OCI-LY7 (cell line): Measurements from ENCODE around the gene TMEM183A. TPM values are rescaled to one million over a fixed set of nuclear protein-coding genes. Genes with fewer than 3 reads are reported as not detected.

Experiments used
- BruUV-seq: library from RNA; stranded (reverse); fragments of 400-500 nt; replicated peaks from 2 replicates; lab custom pipeline; 2021; lab: Mats Ljungman, UMichigan
- CTCF ChIA-PET: fragments of 300-600 bp; sonication (Branson Sonifier 250); formaldehyde crosslinking; loops from one replicate; lab custom pipeline; 2022; ENCODE audit warnings: antibody characterized with exemption; ENCODE audit not compliant: unreplicated experiment; lab: Charles Lee
- POLR2A ChIA-PET: fragments of 300-600 bp; sonication (Branson Sonifier 250); formaldehyde crosslinking; loops from one replicate; lab custom pipeline; 2022; ENCODE audit warnings: antibody characterized with exemption; lab: Charles Lee
- DNase-seq: peaks from one replicate; pipeline ENCODE4 v3.0.0-alpha.2; 2015; ENCODE audit warnings: low spot score
- H2AFZ ChIP-seq: fragments of 200-600 bp; sonication (generic), shearing (Covaris generic); 2 replicates; pipeline ENCODE4 v1.6.1; 2014; ENCODE audit warnings: mild to moderate bottlenecking, antibody characterized with exemption, low read length, moderate library complexity
- H3K27ac ChIP-seq: fragments of 200-600 bp; sonication (generic); 2 replicates; pipeline ENCODE4 v1.5.1; 2014; ENCODE audit warnings: mixed run types, low read depth, mild to moderate bottlenecking, moderate library complexity, low read length, inconsistent platforms; ENCODE audit not compliant: poor library complexity, severe bottlenecking
- H3K36me3 ChIP-seq: fragments of 200-600 bp; sonication (generic); 2 replicates; pipeline ENCODE4 v1.6.1; 2014; ENCODE audit warnings: mild to moderate bottlenecking, antibody characterized with exemption, low read length, moderate library complexity, mixed read lengths; ENCODE audit not compliant: insufficient read depth
- H3K4me1 ChIP-seq: fragments of 200-600 bp; sonication (generic); 2 replicates; pipeline ENCODE4 v1.5.1; 2014; ENCODE audit warnings: mild to moderate bottlenecking, low read length; ENCODE audit not compliant: insufficient read depth, poor library complexity, severe bottlenecking
- H3K4me2 ChIP-seq: fragments of 200-600 bp; sonication (generic); 2 replicates; pipeline ENCODE4 v1.6.1; 2014; ENCODE audit warnings: mild to moderate bottlenecking, low read length
- H3K4me3 ChIP-seq: fragments of 200-600 bp; sonication (generic); 2 replicates; pipeline ENCODE4 v1.5.1; 2014; ENCODE audit warnings: mild to moderate bottlenecking, low read depth, low read length; ENCODE audit not compliant: poor library complexity, severe bottlenecking
- H3K79me2 ChIP-seq: fragments of 200-600 bp; sonication (generic); 2 replicates; pipeline ENCODE4 v1.6.1; 2016; ENCODE audit warnings: low read depth, mild to moderate bottlenecking, low read length, moderate library complexity, mixed read lengths; ENCODE audit not compliant: insufficient read depth
- H3K9me2 ChIP-seq: fragments of 200-600 bp; sonication (generic); 2 replicates; pipeline ENCODE4 v1.6.1; 2016; ENCODE audit warnings: mild to moderate bottlenecking, low read length, mixed read lengths; ENCODE audit not compliant: insufficient read depth
- H3K9me3 ChIP-seq: fragments of 200-600 bp; sonication (generic); 2 replicates; pipeline ENCODE4 v1.6.1; 2014; ENCODE audit warnings: mild to moderate bottlenecking, mixed run types, low read length, mixed read lengths
- H4K20me1 ChIP-seq: fragments of 200-600 bp; sonication (generic); 2 replicates; pipeline ENCODE4 v1.6.1; 2014; ENCODE audit warnings: mild to moderate bottlenecking, antibody characterized with exemption, low read length, moderate library complexity, mixed read lengths; ENCODE audit not compliant: insufficient read depth
- CTCF ChIP-seq: fragments of 200-600 bp; sonication (generic); conservative IDR thresholded peaks from 2 replicates; pipeline ENCODE4 v1.5.1; 2014; ENCODE audit warnings: mild to moderate bottlenecking, antibody characterized with exemption, low read length, moderate library complexity, mixed read lengths
- EZH2phosphoT487 ChIP-seq: fragments of 200-600 bp; sonication (generic); IDR thresholded peaks from 2 replicates; pipeline ENCODE4 v1.6.1; 2018; ENCODE audit warnings: low read depth, borderline replicate concordance, mild to moderate bottlenecking, mixed run types, antibody characterized with exemption, low read length, moderate library complexity, mixed read lengths
- intact Hi-C: fragments of 100-400 bp; cut with micrococcal nuclease; formaldehyde crosslinking; loops from one replicate; pipeline ENCODE4 v1.10.0; 2022; ENCODE audit not compliant: unreplicated experiment
- total RNA-seq, 2 experiments: library from RNA; depleted of rRNA in 1 of 2; stranded (reverse); fragments of >200 nt in 1 of 2; shearing (Covaris generic) in 1 of 2; gene quantifications; 2 replicates each; pipeline ENCODE4 v1.2.3, GENCODE V29; 2014 to 2022

The TMEM183A gene
- total RNA-seq, 2 experiments from 2014 or later = 83.9 to 92.4 TPM

DNA sequence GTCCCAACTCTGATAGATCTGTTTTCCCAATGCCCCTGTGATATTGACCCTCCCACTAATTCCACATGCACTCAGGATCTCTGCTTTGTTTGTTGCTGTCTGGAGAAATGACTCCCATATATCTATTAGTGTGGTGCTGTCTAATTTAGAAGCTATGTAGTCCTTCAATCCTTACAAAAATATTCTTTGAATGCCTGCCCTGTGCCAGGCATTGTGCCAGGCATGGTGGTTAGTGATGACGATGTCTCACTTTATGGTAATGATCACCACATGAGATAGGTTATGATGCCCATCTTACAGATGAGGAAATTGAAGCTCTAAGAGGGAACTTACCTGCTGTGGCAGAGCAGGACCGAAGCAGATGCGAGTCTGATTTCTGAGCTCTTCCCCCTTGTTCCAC lies 65.7 kb downstream of the TMEM183A start:
- Histone ChIP-seq H3K36me3 (no peaks in the 10 kb centered on the region), H3K9me2 (no peaks in the 10 kb centered on the region), H3K9me3 (no peaks in the 10 kb centered on the region), H4K20me1 (no peaks in the 10 kb centered on the region), H3K27ac (no peak overlapping the region), H3K4me2 (no peak overlapping the region), H3K79me2 (no peaks in the 10 kb centered on the region), H3K4me3 (no peak overlapping the region), H2AFZ (no peak overlapping the region), H3K4me1 (no peaks in the 10 kb centered on the region)
- ChIA-PET CTCF (no interaction called here), POLR2A (no interaction called here)
- intact Hi-C loops = no loop called here
- BruUV-seq = no TSS peak
- no peak for DNase-seq
- TF ChIP-seq CTCF (no peak), EZH2phosphoT487 (no peak)

- H3K79me2 ChIP-seq = no peaks in the 10 kb centered on the region
- no peak for DNase-seq
- intact Hi-C loops = no loop called here
- no peaks in the 10 kb centered on the region for H3K4me1 ChIP-seq
- CTCF ChIA-PET = no interaction called here
- H3K36me3 ChIP-seq = no peaks in the 10 kb centered on the region
- no peak overlapping the region for H3K4me3 ChIP-seq
- H3K9me3 ChIP-seq = no peaks in the 10 kb centered on the region
- H3K4me2 ChIP-seq = no peak overlapping the region
- BruUV-seq = no TSS peak
- H2AFZ ChIP-seq = no peak overlapping the region
- POLR2A ChIA-PET = interaction anchor here (0.6 kb wide), 1 partner anchor 256 kb away, joined by 5 read pairs; no protein-coding TSS in a partner anchor
- H4K20me1 ChIP-seq = no peaks in the 10 kb centered on the region
- TF ChIP-seq CTCF (no peak), EZH2phosphoT487 (no peak)
- no peak overlapping the region for H3K27ac ChIP-seq
- H3K9me2 ChIP-seq = no peaks in the 10 kb centered on the region
Measured at GRCh38 chr1:203073469-203073868, 66.3 kb downstream of the TMEM183A start.

Other genes starting within 250 kb of the TMEM183A start
- not detected in 2 replicates for gene KDM5B, start 199.0 kb upstream of the TMEM183A start, total RNA-seq (2014; rRNA removed; shearing (Covaris generic))
- not detected in 2 replicates for gene KDM5B, start 199.0 kb upstream of the TMEM183A start, total RNA-seq (2022)
- gene PCAT6, start 196.4 kb upstream of the TMEM183A start, total RNA-seq (2014; rRNA removed; shearing (Covaris generic)) = not detected in 2 replicates
- gene PCAT6, start 196.4 kb upstream of the TMEM183A start, total RNA-seq (2022) = not detected in 2 replicates
- 5.2 and 7.8 TPM in 2 replicates for gene RABIF, start 118.2 kb upstream of the TMEM183A start, total RNA-seq (2014; rRNA removed; shearing (Covaris generic))
- 7.8 and 8.8 TPM in 2 replicates for gene RABIF, start 118.2 kb upstream of the TMEM183A start, total RNA-seq (2022)
- 33.9 and 35.7 TPM in 2 replicates for gene KLHL12, start 80.1 kb upstream of the TMEM183A start, total RNA-seq (2014; rRNA removed; shearing (Covaris generic))
- gene KLHL12, start 80.1 kb upstream of the TMEM183A start, total RNA-seq (2022) = 46.2 and 46.5 TPM in 2 replicates
- gene ADIPOR1, start 49.1 kb upstream of the TMEM183A start, total RNA-seq (2014; rRNA removed; shearing (Covaris generic)) = 49.4 and 55.2 TPM in 2 replicates
- 55.0 and 57.4 TPM in 2 replicates for gene ADIPOR1, start 49.1 kb upstream of the TMEM183A start, total RNA-seq (2022)
- 12.8 and 14.5 TPM in 2 replicates for gene CYB5R1, start 40.1 kb upstream of the TMEM183A start, total RNA-seq (2014; rRNA removed; shearing (Covaris generic))
- 19.3 and 22.2 TPM in 2 replicates for gene CYB5R1, start 40.1 kb upstream of the TMEM183A start, total RNA-seq (2022)
- gene PPFIA4, start 19.1 kb downstream of the TMEM183A start, total RNA-seq (2014; rRNA removed; shearing (Covaris generic)) = 0.03 and 0.93 TPM in 2 replicates
- gene PPFIA4, start 19.1 kb downstream of the TMEM183A start, total RNA-seq (2022) = 0.55 and 2.7 TPM in 2 replicates
- gene MYOG, start 78.6 kb downstream of the TMEM183A start, total RNA-seq (2014; rRNA removed; shearing (Covaris generic)) = not detected in 2 replicates
- not detected in 2 replicates for gene MYOG, start 78.6 kb downstream of the TMEM183A start, total RNA-seq (2022)
- gene ADORA1, start 120.4 kb downstream of the TMEM183A start, total RNA-seq (2014; rRNA removed; shearing (Covaris generic)) = not detected in 2 replicates
- not detected in 2 replicates for gene ADORA1, start 120.4 kb downstream of the TMEM183A start, total RNA-seq (2022)
- gene MYBPH, start 168.5 kb downstream of the TMEM183A start, total RNA-seq (2014; rRNA removed; shearing (Covaris generic)) = not detected in 2 replicates
- gene MYBPH, start 168.5 kb downstream of the TMEM183A start, total RNA-seq (2022) = not detected in 2 replicates
- gene CHI3L1, start 179.3 kb downstream of the TMEM183A start, total RNA-seq (2014; rRNA removed; shearing (Covaris generic)) = not detected in 2 replicates
- not detected in 2 replicates for gene CHI3L1, start 179.3 kb downstream of the TMEM183A start, total RNA-seq (2022)
- gene CHIT1, start 222.3 kb downstream of the TMEM183A start, total RNA-seq (2014; rRNA removed; shearing (Covaris generic)) = 1.9 TPM in 2 replicates
- gene CHIT1, start 222.3 kb downstream of the TMEM183A start, total RNA-seq (2022) = 3.6 and 4.6 TPM in 2 replicates